ENCODE measurements around the gene GSTT2. TPM values are rescaled to one million over a fixed set of nuclear protein-coding genes. Genes with fewer than 3 reads are reported as not detected.
"Not testable (repeated sequence)": the region's sequence is repeated elsewhere in the genome, so short reads cannot be mapped to it uniquely, and the experiment has no call there.

GSTT2 gene
- total and polyA plus RNA-seq, 5 donors from 2014 or later = not detected

DNA sequence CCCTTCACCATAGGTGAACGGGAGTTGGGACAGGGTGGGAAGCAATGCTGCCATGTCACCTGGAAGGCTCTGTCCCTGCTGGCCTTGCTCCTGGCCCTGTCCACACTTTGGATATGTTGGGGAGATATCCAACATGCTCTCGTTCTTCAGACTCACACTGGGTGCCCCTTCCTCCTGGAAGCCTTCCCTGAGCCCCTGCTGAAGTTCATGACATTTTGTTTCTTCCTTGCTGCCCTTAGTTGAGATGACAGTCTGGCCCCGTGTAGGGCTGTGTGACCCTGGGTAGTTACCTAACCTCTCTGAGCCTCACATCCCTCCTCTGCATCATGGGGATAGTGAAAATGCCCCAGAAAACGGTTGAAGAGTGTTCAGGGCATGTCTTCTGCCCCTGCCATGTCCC is 26.4 kb upstream of the GSTT2 start:
- H3K27ac Mint-ChIP-seq; H3K4me3 Mint-ChIP-seq; H3K9me3 Mint-ChIP-seq; H3K4me3 ChIP-seq (ENCODE audit: low read depth, low read length); H3K36me3 Mint-ChIP-seq; H3K4me1 Mint-ChIP-seq; H3K36me3 ChIP-seq (ENCODE audit: control insufficient read depth, insufficient read depth, low read length); H3K27ac ChIP-seq (ENCODE audit: insufficient read depth, low read length, poor library complexity, severe bottlenecking); H3K4me1 ChIP-seq (ENCODE audit: control insufficient read depth, insufficient read depth, low read length, poor library complexity, severe bottlenecking); H3K9me3 ChIP-seq (ENCODE audit: control insufficient read depth in 2 of 2, low read length in 2 of 2); DNase-seq; H3K27me3 Mint-ChIP-seq; ATAC-seq (ENCODE audit: low read depth in 2 of 2); H3K27me3 ChIP-seq (ENCODE audit: control insufficient read depth, insufficient read depth, low read length): not testable (repeated sequence)

DNA sequence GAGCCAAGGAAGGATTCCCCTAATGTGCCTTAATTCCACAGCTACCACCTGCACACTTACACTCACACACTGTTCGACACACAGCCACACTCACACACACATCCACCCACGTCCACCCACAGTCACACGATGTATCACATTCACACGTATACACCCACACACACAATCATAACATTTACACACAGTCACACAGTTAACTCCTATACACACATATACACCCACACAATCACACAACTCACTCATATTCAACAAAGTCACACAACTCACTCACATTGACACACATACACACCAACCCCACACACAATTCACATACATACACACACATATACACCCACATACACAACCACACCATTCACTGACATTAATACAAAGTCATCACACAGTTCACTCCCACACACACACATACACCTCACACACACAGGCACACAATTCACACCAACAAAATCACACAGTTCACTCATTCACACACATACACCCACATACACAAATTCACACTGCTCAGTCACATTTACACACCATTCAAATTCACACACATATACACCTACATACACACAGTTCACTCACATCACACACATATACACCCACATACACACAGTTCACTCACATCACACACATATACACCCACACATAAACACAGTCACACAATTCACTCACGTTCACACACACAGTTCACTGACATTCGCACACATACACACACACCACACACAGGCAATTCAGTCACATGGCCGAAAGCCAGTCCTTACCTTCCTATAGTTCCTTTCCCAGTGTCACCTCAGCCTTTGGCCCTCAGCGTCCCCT is 25.5 kb upstream of the GSTT2 start:
- not testable (repeated sequence) for H3K27me3 Mint-ChIP-seq; H3K9me3 ChIP-seq (ENCODE audit: control insufficient read depth in 2 of 2, low read length in 2 of 2); H3K4me3 Mint-ChIP-seq; H3K4me1 Mint-ChIP-seq; H3K36me3 Mint-ChIP-seq; H3K4me1 ChIP-seq (ENCODE audit: control insufficient read depth, insufficient read depth, low read length, poor library complexity, severe bottlenecking); H3K4me3 ChIP-seq (ENCODE audit: low read depth, low read length); H3K9me3 Mint-ChIP-seq; DNase-seq; H3K27ac ChIP-seq (ENCODE audit: insufficient read depth, low read length, poor library complexity, severe bottlenecking); ATAC-seq (ENCODE audit: low read depth in 2 of 2); H3K36me3 ChIP-seq (ENCODE audit: control insufficient read depth, insufficient read depth, low read length); H3K27me3 ChIP-seq (ENCODE audit: control insufficient read depth, insufficient read depth, low read length)
- H3K27ac Mint-ChIP-seq = peak overlapping the region in 1 of 3 donors; percentile 16

GRCh38 chr22:23954991-23955305 is 25.0 kb upstream of the GSTT2 start:
- H3K4me3 ChIP-seq (ENCODE audit: low read depth, low read length); H3K27me3 ChIP-seq (ENCODE audit: control insufficient read depth, insufficient read depth, low read length); H3K27me3 Mint-ChIP-seq; H3K4me1 Mint-ChIP-seq; ATAC-seq (ENCODE audit: low read depth in 2 of 2); H3K27ac ChIP-seq (ENCODE audit: insufficient read depth, low read length, poor library complexity, severe bottlenecking); H3K9me3 Mint-ChIP-seq; H3K36me3 ChIP-seq (ENCODE audit: control insufficient read depth, insufficient read depth, low read length); H3K4me1 ChIP-seq (ENCODE audit: control insufficient read depth, insufficient read depth, low read length, poor library complexity, severe bottlenecking); DNase-seq; H3K27ac Mint-ChIP-seq; H3K9me3 ChIP-seq (ENCODE audit: control insufficient read depth in 2 of 2, low read length in 2 of 2); H3K36me3 Mint-ChIP-seq; H3K4me3 Mint-ChIP-seq: not testable (repeated sequence)

GRCh38 chr22:23955886-23956285 is 24.0 kb upstream of the GSTT2 start:
- H3K4me3 ChIP-seq (ENCODE audit: low read depth, low read length); H3K36me3 Mint-ChIP-seq; H3K9me3 Mint-ChIP-seq; H3K4me1 Mint-ChIP-seq; H3K27ac ChIP-seq (ENCODE audit: insufficient read depth, low read length, poor library complexity, severe bottlenecking); DNase-seq; H3K27ac Mint-ChIP-seq; H3K4me3 Mint-ChIP-seq; H3K9me3 ChIP-seq (ENCODE audit: control insufficient read depth in 2 of 2, low read length in 2 of 2); H3K4me1 ChIP-seq (ENCODE audit: control insufficient read depth, insufficient read depth, low read length, poor library complexity, severe bottlenecking); H3K36me3 ChIP-seq (ENCODE audit: control insufficient read depth, insufficient read depth, low read length); ATAC-seq (ENCODE audit: low read depth in 2 of 2); H3K27me3 Mint-ChIP-seq; H3K27me3 ChIP-seq (ENCODE audit: control insufficient read depth, insufficient read depth, low read length): not testable (repeated sequence)

DNA sequence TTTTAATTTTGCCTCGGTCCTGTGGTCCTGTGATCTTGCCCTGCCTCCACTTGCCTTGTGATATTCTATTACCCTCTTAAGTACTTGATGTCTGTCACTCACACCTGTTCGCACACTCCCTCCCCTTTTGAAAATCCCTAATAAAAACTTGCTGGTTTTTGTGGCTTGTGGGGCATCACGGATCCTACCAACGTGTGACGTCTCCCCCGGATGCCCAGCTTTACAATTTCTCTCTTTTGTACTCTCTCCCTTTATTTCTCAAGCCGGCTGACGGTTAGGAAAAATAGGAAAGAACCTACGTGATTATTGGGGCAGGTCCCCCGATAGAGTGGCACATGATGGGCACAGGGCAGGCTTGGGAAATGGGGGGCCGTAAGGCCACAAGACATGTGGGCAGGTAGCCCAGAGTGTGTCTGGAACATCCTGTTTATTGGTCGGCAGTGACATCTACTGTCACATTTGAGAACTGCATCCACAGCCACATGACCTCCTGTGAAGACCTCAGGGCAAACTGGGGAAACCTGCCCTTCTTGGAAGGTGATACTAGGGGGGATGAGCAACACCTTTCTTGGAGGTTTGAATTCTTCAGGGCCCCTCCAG is 23.5 kb upstream of the GSTT2 start:
- not testable (repeated sequence) for H3K4me3 Mint-ChIP-seq; H3K27ac ChIP-seq (ENCODE audit: insufficient read depth, low read length, poor library complexity, severe bottlenecking); H3K4me1 Mint-ChIP-seq; H3K9me3 Mint-ChIP-seq; H3K27me3 ChIP-seq (ENCODE audit: control insufficient read depth, insufficient read depth, low read length); H3K27me3 Mint-ChIP-seq; H3K9me3 ChIP-seq (ENCODE audit: control insufficient read depth in 2 of 2, low read length in 2 of 2); H3K4me1 ChIP-seq (ENCODE audit: control insufficient read depth, insufficient read depth, low read length, poor library complexity, severe bottlenecking); H3K4me3 ChIP-seq (ENCODE audit: low read depth, low read length); H3K36me3 Mint-ChIP-seq; H3K36me3 ChIP-seq (ENCODE audit: control insufficient read depth, insufficient read depth, low read length)
- ATAC-seq (ENCODE audit: low read depth in 2 of 2) = peak; percentile 86 to 87
- peak overlapping the region in 2 of 3 donors; percentile 15 to 16 for H3K27ac Mint-ChIP-seq
- peak; percentile 74 to 79 (median 75) for DNase-seq

DNA sequence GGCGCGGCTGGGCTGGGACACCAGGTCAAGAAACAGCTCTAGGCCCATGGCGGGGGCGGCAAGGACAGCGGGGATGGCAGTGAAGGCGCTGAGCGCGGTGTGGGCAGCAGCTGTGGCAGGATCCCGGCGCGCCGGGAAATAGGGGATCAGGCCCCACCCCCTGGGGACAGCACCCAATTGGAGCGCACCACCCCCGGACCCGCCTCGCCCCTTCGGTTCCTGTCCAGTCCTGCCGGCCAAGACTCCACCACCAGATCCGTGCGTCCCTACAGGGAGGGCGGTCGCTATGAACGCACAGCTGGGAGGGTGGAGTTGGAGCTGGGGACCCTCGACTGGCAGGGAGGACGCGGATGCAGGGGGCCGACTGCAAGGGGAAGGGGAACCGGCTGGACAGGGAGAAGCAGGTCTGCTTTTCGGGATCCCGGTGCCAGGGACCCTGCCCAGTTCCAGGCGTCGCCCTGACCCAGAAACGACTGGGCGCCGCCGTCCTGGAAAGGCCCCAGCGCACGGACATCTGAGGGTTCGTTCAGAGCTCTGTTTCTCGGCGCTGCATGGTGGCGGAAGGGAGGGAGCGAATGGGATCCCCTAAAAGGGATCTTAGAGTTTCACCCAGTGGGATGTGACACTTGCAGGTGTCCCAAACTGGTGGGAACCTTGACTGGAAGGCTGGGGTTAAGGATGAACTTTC is 18.7 kb upstream of the GSTT2 start, which contains the start of gene GSTT2B:
GSTT2B (minus strand) TSS at position 112 of the 688 bp plus-strand sequence; CDS start at position 48, 64 bp downstream.
- not testable (repeated sequence) for H3K4me3 ChIP-seq (ENCODE audit: low read depth, low read length); H3K27me3 ChIP-seq (ENCODE audit: control insufficient read depth, insufficient read depth, low read length); H3K27me3 Mint-ChIP-seq; H3K4me1 Mint-ChIP-seq; ATAC-seq (ENCODE audit: low read depth in 2 of 2); DNase-seq; H3K9me3 Mint-ChIP-seq; H3K4me3 Mint-ChIP-seq; H3K36me3 Mint-ChIP-seq; H3K27ac ChIP-seq (ENCODE audit: insufficient read depth, low read length, poor library complexity, severe bottlenecking); H3K36me3 ChIP-seq (ENCODE audit: control insufficient read depth, insufficient read depth, low read length); H3K4me1 ChIP-seq (ENCODE audit: control insufficient read depth, insufficient read depth, low read length, poor library complexity, severe bottlenecking); H3K9me3 ChIP-seq (ENCODE audit: control insufficient read depth in 2 of 2, low read length in 2 of 2); H3K27ac Mint-ChIP-seq

DNA sequence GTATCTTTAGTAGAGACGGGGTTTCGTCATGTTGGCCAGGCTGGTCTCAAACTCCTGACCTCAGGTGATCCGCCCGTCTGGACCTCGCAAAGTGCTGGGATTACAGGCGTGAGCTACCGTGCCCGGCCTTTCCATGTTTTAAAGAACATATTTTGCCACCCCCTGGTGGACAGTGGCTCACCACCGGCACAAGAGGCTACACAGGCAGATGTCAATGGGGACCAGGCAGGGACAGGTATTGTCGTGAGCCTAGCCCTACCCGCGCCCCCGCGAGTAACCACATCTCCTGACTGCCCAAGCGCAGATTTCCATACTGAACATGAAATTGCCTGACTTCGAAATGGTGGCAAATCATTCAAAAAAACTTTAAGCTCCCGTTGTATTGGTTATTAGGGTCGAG is 13.8 kb upstream of the GSTT2 start:
- not testable (repeated sequence) for H3K27ac ChIP-seq (ENCODE audit: insufficient read depth, low read length, poor library complexity, severe bottlenecking); H3K27me3 ChIP-seq (ENCODE audit: control insufficient read depth, insufficient read depth, low read length); H3K4me3 Mint-ChIP-seq; H3K27me3 Mint-ChIP-seq; DNase-seq; H3K9me3 ChIP-seq (ENCODE audit: control insufficient read depth in 2 of 2, low read length in 2 of 2); H3K9me3 Mint-ChIP-seq; H3K36me3 Mint-ChIP-seq; H3K4me1 ChIP-seq (ENCODE audit: control insufficient read depth, insufficient read depth, low read length, poor library complexity, severe bottlenecking); H3K27ac Mint-ChIP-seq; H3K4me3 ChIP-seq (ENCODE audit: low read depth, low read length)
- ATAC-seq (ENCODE audit: low read depth in 2 of 2) = peak in 1 of 2 donors; percentile 22
- peaks cover 13% of the 10 kb centered on the region for H3K36me3 ChIP-seq (ENCODE audit: control insufficient read depth, insufficient read depth, low read length)
- peaks cover 6 to 21% (median 13%) of the 10 kb centered on the region in 4 donors for H3K4me1 Mint-ChIP-seq

DNA sequence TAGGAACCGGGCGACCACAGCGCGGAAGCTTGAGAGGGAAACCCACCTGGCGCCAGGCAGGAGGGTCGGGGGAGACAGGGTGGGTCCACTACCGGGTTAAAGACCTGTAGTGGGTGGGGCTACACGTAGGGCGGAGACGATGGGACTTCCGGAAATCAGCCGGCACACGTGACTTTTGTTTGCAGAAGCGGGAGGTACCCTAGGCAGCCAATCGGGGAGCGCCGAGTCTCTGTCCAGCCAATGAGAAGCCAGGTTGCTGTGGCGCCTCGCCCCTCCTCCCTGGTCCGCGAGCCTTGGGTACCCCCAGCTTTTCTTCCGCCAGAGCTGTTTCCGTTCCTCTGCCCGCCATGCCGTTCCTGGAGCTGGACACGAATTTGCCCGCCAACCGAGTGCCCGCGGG is 13.4 kb upstream of the GSTT2 start, which contains the start of gene DDTL:
DDTL (plus strand) TSS at position 321 of the 400 bp plus-strand sequence; CDS start at position 348, 27 bp downstream.
- not testable (repeated sequence) for H3K27me3 ChIP-seq (ENCODE audit: control insufficient read depth, insufficient read depth, low read length); H3K9me3 ChIP-seq (ENCODE audit: control insufficient read depth in 2 of 2, low read length in 2 of 2); H3K4me1 ChIP-seq (ENCODE audit: control insufficient read depth, insufficient read depth, low read length, poor library complexity, severe bottlenecking); DNase-seq; H3K4me3 ChIP-seq (ENCODE audit: low read depth, low read length); H3K4me3 Mint-ChIP-seq; H3K9me3 Mint-ChIP-seq; H3K27me3 Mint-ChIP-seq; H3K27ac ChIP-seq (ENCODE audit: insufficient read depth, low read length, poor library complexity, severe bottlenecking); H3K36me3 Mint-ChIP-seq; H3K27ac Mint-ChIP-seq
- H3K36me3 ChIP-seq (ENCODE audit: control insufficient read depth, insufficient read depth, low read length) = peaks cover 18% of the 10 kb centered on the region
- ATAC-seq (ENCODE audit: low read depth in 2 of 2) = peak; percentile 96 to 97
- H3K4me1 Mint-ChIP-seq = peaks cover 6 to 26% (median 15%) of the 10 kb centered on the region in 4 donors
